HG03571 (cell line): ENCODE data around the gene GTSE1.

Experiments used
- ATAC-seq: cut with Tn5 transposase; IDR thresholded peaks from one replicate; pipeline ENCODE4 v1.9.1; 2021; ENCODE audit not compliant: unreplicated experiment

The GTSE1 gene

GRCh38 chr22:46326066-46326680, 29.5 kb downstream of the GTSE1 start:
- no peak for ATAC-seq

GRCh38 chr22:46327691-46328465, 31.2 kb downstream of the GTSE1 start:
- ATAC-seq, result no peak

GRCh38 chr22:46328797-46329196, 32.1 kb downstream of the GTSE1 start:
- ATAC-seq, result no peak

- ATAC-seq, result no peak
These were observed 32.9 kb downstream of the GTSE1 start for GRCh38 chr22:46329616-46330015.

GRCh38 chr22:46330426-46330825, 33.8 kb downstream of the GTSE1 start:
- ATAC-seq, result no peak

GRCh38 chr22:46331496-46331895, 34.8 kb downstream of the GTSE1 start:
- ATAC-seq, result no peak

- peak; percentile 65 for ATAC-seq
These were observed 38.8 kb downstream of the GTSE1 start, which contains the start of gene TRMU for GRCh38 chr22:46335201-46336118. TRMU (plus strand) TSS chr22:46335714; CDS start chr22:46335765, 51 bp downstream.

- ATAC-seq, result no peak
These were observed 39.7 kb downstream of the GTSE1 start for GRCh38 chr22:46336119-46337078.

- ATAC-seq, result no peak
These were observed 41.2 kb downstream of the GTSE1 start for GRCh38 chr22:46337870-46338269.

- no peak for ATAC-seq
These were observed 42.0 kb downstream of the GTSE1 start for GRCh38 chr22:46338636-46339035.

- ATAC-seq, result no peak
These were observed 43.3 kb downstream of the GTSE1 start for GRCh38 chr22:46339956-46340355.

GRCh38 chr22:46340676-46341075, 44.0 kb downstream of the GTSE1 start:
- ATAC-seq, result no peak

GRCh38 chr22:46346680-46347405, 50.2 kb downstream of the GTSE1 start:
- ATAC-seq, result no peak

- ATAC-seq, result no peak
These were observed 51.0 kb downstream of the GTSE1 start for GRCh38 chr22:46347646-46348045.

- ATAC-seq, result no peak
These were observed 51.5 kb downstream of the GTSE1 start for GRCh38 chr22:46348099-46348695.

- no peak for ATAC-seq
These were observed 52.6 kb downstream of the GTSE1 start for GRCh38 chr22:46349238-46349637.

- ATAC-seq, result no peak
These were observed 53.0 kb downstream of the GTSE1 start for GRCh38 chr22:46349681-46350080.

GRCh38 chr22:46350121-46350520, 53.5 kb downstream of the GTSE1 start:
- ATAC-seq, result no peak

GRCh38 chr22:46350646-46351045, 54.0 kb downstream of the GTSE1 start:
- no peak for ATAC-seq
